Brain microvascular endothelial cell (primary cell): Measurements from ENCODE around the gene MAFG.

Experiments used
- DNase-seq: peaks from one replicate; pipeline ENCODE4 v3.0.0-alpha.2; 2020
- H3K27ac ChIP-seq: fragments of 250-450 bp; sonication (Bioruptor Pico); 2 replicates; pipeline ENCODE4 v1.5.1; 2020; ENCODE audit warnings: mild to moderate bottlenecking, moderate library complexity
- H3K27me3 ChIP-seq: fragments of 250-450 bp; sonication (Bioruptor Pico); replicated peaks from 2 replicates; pipeline ENCODE4 v1.5.1; 2020; ENCODE audit warnings: mild to moderate bottlenecking
- H3K36me3 ChIP-seq: fragments of 250-450 bp; sonication (Bioruptor Pico); replicated peaks from 2 replicates; pipeline ENCODE4 v1.5.1; 2020; ENCODE audit warnings: mild to moderate bottlenecking
- H3K4me3 ChIP-seq: 2 replicates; pipeline ENCODE4 v1.5.1; 2011; ENCODE audit warnings: low read depth, mild to moderate bottlenecking, control low read depth, low read length, moderate library complexity
- in situ Hi-C: cut with HindIII; loops from 2 replicates; pipeline ENCODE4 v1.10.0; 2017; ENCODE audit warnings: low sequenced_read_pairs, low pct_ligation_motif_present
- TF ChIP-seq, protein P1 (sequence below): IDR thresholded peaks from 2 replicates; pipeline ENCODE4 v1.5.1; 2011; ENCODE audit warnings: low read depth, mild to moderate bottlenecking, moderate library complexity, low read length, control low read depth, inconsistent platforms; ENCODE audit errors: missing control alignments

Gene MAFG

DNA sequence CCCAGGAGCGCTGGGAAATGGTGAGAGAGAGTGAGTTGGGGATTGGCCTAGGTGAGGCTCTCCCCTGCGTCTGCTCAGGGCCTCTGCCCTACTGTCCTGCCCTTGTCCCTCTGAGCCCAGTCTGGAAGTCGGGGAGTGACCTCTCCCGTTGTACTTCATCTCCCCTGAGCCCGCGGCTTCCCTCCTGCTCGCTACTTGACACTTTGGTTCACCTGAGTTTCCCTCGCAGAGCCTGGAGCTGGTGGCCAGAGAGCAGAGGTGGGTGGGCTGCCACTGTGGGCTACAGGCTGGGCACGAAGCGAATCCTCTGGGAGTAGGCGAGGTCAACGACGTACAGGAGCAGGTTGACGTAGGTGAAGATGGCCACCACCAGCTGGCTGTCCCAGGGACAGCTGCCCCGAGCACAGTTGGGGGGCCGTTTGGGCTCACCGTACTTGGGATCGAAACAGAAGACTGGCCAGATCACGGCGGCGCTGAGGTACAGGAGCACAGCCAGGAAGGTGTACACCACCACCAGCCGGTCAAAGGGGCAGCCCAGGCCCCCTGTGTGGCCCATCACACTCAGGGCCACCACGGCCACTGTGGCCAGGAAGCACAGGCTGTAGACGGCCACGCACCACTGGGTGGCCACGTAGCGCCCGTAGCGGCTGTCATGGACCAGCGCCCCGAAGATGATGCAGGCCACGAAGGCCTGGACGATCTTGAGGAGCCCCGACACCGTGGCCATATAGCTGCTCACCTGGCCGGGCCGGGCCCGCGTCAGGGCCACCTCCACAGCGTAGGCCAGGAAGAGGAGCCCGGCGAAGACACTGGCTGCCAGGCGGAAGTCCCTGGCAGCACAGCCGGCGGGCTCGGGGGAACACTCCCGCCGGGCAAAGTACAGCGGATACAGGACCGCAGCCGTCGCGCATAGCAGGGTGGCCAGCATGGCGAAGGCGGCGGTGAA lies 13.3 kb upstream of the MAFG start:
- Histone ChIP-seq H3K4me3 (no peak overlapping the region), H3K36me3 (no peaks in the 10 kb centered on the region), H3K27ac (no peak overlapping the region), H3K27me3 (peaks cover 6% of the 10 kb centered on the region)
- DNase-seq, result no peak
- in situ Hi-C loops, result no loop called here
- TF ChIP-seq, protein P1, sequence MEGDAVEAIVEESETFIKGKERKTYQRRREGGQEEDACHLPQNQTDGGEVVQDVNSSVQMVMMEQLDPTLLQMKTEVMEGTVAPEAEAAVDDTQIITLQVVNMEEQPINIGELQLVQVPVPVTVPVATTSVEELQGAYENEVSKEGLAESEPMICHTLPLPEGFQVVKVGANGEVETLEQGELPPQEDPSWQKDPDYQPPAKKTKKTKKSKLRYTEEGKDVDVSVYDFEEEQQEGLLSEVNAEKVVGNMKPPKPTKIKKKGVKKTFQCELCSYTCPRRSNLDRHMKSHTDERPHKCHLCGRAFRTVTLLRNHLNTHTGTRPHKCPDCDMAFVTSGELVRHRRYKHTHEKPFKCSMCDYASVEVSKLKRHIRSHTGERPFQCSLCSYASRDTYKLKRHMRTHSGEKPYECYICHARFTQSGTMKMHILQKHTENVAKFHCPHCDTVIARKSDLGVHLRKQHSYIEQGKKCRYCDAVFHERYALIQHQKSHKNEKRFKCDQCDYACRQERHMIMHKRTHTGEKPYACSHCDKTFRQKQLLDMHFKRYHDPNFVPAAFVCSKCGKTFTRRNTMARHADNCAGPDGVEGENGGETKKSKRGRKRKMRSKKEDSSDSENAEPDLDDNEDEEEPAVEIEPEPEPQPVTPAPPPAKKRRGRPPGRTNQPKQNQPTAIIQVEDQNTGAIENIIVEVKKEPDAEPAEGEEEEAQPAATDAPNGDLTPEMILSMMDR, result no peak

DNA sequence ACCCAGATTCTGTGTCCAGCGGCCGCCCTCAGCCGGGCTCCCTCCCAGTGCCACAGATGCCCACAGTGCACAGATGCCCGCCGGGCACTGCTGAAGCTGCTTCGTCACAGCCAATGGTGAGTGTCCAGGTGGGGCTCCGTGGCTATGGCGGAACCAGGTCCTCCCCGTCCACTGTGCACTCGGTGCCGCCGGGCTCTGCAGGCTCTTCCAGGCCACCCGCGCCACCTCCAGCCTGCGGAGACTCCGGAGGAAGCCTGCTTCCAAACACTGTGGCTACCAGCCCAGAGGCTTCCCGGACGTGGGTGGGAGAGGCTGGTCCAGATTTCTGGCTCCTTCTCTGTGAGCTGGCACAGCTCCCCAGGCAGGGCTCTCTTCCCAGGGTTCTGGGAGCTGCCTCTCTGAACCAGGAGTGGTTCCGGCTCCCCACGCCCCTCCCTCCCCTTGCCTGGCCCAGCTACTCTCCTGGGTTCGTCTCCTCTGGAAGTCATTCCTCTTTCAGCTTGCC lies 12.4 kb upstream of the MAFG start:
- TF ChIP-seq, protein P1, result no peak
- Histone ChIP-seq H3K27ac (no peak overlapping the region), H3K36me3 (peaks cover 3% of the 10 kb centered on the region), H3K27me3 (peaks cover 6% of the 10 kb centered on the region), H3K4me3 (no peak overlapping the region)
- no peak for DNase-seq
- in situ Hi-C loops, result no loop called here

DNA sequence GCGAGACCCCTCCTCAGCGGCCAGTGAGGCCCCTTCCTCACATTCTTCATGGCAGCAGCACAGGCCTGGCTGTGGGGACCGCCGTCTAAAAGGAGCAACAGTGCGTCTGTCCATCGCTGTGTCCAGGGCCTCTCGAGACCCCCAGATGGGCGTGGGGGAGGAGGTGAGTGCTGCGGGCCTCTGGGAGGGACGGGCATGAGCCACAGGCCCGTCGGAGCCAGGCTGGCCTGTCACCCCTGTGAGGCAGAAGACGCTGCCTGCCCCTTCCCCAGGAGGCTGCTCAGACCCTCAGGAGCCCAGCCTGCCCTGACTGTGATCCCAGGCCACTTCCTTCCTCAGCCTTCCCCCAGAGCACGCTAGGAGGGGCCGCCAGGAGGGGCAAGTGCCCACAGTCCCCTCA lies 11.7 kb upstream of the MAFG start:
- TF ChIP-seq, protein P1, result no peak
- Histone ChIP-seq H3K27ac (no peak overlapping the region), H3K36me3 (peaks cover 7% of the 10 kb centered on the region), H3K4me3 (no peak overlapping the region), H3K27me3 (peaks cover 6% of the 10 kb centered on the region)
- in situ Hi-C loops, result no loop called here
- no peak for DNase-seq

DNA sequence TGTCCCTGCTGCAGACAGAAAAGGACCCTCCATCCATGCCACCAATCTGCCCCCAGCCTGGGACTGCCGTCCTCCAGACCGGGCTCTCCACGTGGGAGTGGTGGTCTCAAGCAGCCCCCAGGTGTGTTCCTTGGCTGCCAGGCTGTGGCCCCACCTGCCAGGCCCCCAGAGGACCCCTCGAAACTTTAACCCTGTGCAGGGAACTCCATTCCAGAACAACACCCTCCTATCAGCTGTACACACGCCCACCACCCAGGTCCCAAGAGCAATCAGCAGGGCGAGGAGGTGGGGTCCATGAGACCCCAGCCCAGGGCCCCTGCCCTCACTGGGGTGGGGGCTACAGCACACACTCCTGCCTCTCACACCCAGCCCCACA lies 8.2 kb upstream of the MAFG start:
- no peak for DNase-seq
- Histone ChIP-seq H3K36me3 (peaks cover 10% of the 10 kb centered on the region), H3K27ac (no peak overlapping the region), H3K27me3 (no peaks in the 10 kb centered on the region), H3K4me3 (peak overlapping the region; percentile 35)
- in situ Hi-C loops, result no loop called here
- TF ChIP-seq, protein P1, result no peak

DNA sequence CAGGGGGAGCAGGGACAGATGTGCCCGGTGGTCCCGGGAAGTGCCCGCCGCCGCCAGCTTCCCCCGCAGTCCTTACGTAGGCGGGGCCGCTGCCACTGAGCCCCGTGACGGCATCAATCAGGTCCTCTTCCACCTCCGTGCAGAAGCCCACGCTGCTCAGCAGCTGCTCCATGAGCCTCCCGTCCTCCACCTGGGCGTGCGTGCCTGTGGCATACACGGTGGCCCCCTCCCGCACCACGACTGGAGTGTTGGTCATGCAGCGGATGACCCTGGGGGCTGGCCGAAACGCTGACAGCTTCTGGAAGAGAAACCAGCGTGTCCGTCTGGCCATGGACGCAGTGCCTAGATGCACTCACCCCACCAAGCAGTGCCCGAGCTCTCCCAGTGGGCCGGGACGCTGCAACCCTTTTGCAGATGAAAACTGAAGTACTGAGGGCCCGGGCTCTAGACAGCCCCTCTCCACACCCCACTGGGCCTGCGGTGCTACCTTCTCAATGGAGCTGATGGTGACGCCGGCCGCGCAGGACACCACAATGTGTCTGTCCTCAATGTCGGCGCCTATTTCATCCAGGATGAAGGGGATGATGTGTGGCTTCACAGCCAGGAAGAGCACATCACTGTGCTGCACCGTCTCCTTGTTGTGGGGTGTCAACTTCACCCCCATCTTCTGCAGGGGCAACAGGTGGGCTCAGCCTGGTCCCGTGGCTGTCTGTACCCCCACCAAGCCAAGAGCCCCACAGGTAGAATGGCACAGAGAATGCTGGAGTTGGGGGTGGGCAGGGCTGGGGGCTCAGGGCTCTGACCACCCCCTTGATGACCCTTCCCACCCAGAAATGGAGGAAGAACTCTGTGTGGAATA lies 7.5 kb upstream of the MAFG start:
- Histone ChIP-seq H3K36me3 (peaks cover 10% of the 10 kb centered on the region), H3K27me3 (no peaks in the 10 kb centered on the region), H3K4me3 (no peak overlapping the region), H3K27ac (no peak overlapping the region)
- DNase-seq, result no peak
- TF ChIP-seq, protein P1, result no peak
- in situ Hi-C loops, result no loop called here
